HEK293 (cell line): ENCODE results near the gene MLX.

Experiments used
- CTCF ChIA-PET: fragments of 350-600 bp; formaldehyde crosslinking; extraction: SDS; loops from one replicate; lab custom pipeline; 2021; ENCODE audit warnings: antibody characterized with exemption; lab: Yijun Ruan, JAX
- POLR2A ChIA-PET: fragments of 300-600 bp; formaldehyde crosslinking; extraction: SDS; loops from one replicate; lab custom pipeline; 2020; ENCODE audit warnings: antibody characterized with exemption, inconsistent platforms; lab: Yijun Ruan, JAX
- H3K27ac ChIP-seq: fragments of 200-500 bp; sonication (Bioruptor generic); 2 replicates; pipeline ENCODE4 v1.5.1; 2014; ENCODE audit warnings: low read depth, low read length, control low read depth, inconsistent platforms; ENCODE audit errors: extremely low read depth
- H3K36me3 ChIP-seq, 2 experiments: fragments of 200-500 bp in 1 of 2; sonication (Bioruptor generic) in 1 of 2; 1 replicate in 1 of 2; 2 replicates in 1 of 2; pipeline ENCODE4 v1.5.1; 2014 to 2017; ENCODE audit warnings: inconsistent platforms in 2 of 2, low read length in 2 of 2; ENCODE audit not compliant: control insufficient read depth in 2 of 2, insufficient read depth in 1 of 2
- H3K4me1 ChIP-seq: fragments of 200-500 bp; sonication (Bioruptor generic); 2 replicates; pipeline ENCODE4 v1.5.1; 2014; ENCODE audit warnings: mild to moderate bottlenecking, low read length, inconsistent platforms; ENCODE audit not compliant: control insufficient read depth, insufficient read depth
- H3K4me3 ChIP-seq: 2 replicates; pipeline ENCODE4 v1.5.1; 2011; ENCODE audit warnings: low read depth, mild to moderate bottlenecking, control low read depth, low read length, moderate library complexity
- H3K9me3 ChIP-seq: fragments of 200-500 bp; sonication (Bioruptor generic); 2 replicates; pipeline ENCODE4 v1.5.1; 2014; ENCODE audit warnings: low read depth, low read length, inconsistent platforms; ENCODE audit not compliant: control insufficient read depth, insufficient read depth
- GFI1B ChIP-seq: fragments of 450-650 bp; formaldehyde crosslinking; IDR thresholded peaks from 2 replicates; pipeline ENCODE4 v1.5.1; 2016; ENCODE audit warnings: missing biosample characterization, missing genetic modification characterization
- GLI4 ChIP-seq: fragments of 450-650 bp; formaldehyde crosslinking; IDR thresholded peaks from 2 replicates; pipeline ENCODE4 v1.5.1; 2016; ENCODE audit warnings: missing biosample characterization, missing genetic modification characterization
- GLIS1 ChIP-seq: fragments of 450-650 bp; formaldehyde crosslinking; IDR thresholded peaks from 2 replicates; pipeline ENCODE4 v1.5.1; 2016; ENCODE audit warnings: missing biosample characterization, missing genetic modification characterization
- HOXA7 ChIP-seq: sonication (generic); formaldehyde crosslinking; IDR thresholded peaks from 2 replicates; pipeline ENCODE4 v1.8.1; 2022; ENCODE audit warnings: missing genetic modification reagents, borderline replicate concordance
- HOXC10 ChIP-seq: sonication (generic); formaldehyde crosslinking; IDR thresholded peaks from 2 replicates; pipeline ENCODE4 v1.8.1; 2023; ENCODE audit warnings: mild to moderate bottlenecking, missing genetic modification reagents
- IKZF3 ChIP-seq: fragments of 450-650 bp; IDR thresholded peaks from 2 replicates; pipeline ENCODE4 v1.5.0; 2018; ENCODE audit warnings: missing biosample characterization, mild to moderate bottlenecking, missing genetic modification characterization, moderate library complexity
- KLF1 ChIP-seq: fragments of 450-650 bp; formaldehyde crosslinking; IDR thresholded peaks from 2 replicates; pipeline ENCODE4 v1.5.1; 2016; ENCODE audit warnings: missing biosample characterization, missing genetic modification characterization
- KLF8 ChIP-seq: fragments of 450-650 bp; formaldehyde crosslinking; IDR thresholded peaks from 2 replicates; pipeline ENCODE4 v1.5.1; 2016; ENCODE audit warnings: missing biosample characterization, missing genetic modification characterization
- PBX3 ChIP-seq: sonication (generic); formaldehyde crosslinking; IDR thresholded peaks from 2 replicates; pipeline ENCODE4 v1.8.1; 2022; ENCODE audit warnings: mild to moderate bottlenecking, moderate library complexity, missing genetic modification reagents
- SALL2 ChIP-seq: fragments of 450-650 bp; formaldehyde crosslinking; IDR thresholded peaks from 2 replicates; pipeline ENCODE4 v1.5.0; 2017; ENCODE audit warnings: missing biosample characterization, mild to moderate bottlenecking, missing genetic modification characterization, borderline replicate concordance
- WT1 ChIP-seq: fragments of 450-650 bp; formaldehyde crosslinking; IDR thresholded peaks from 2 replicates; pipeline ENCODE4 v1.5.1; 2016; ENCODE audit warnings: missing biosample characterization, missing genetic modification characterization
- YY1 ChIP-seq: fragments of 450-650 bp; formaldehyde crosslinking; IDR thresholded peaks from 2 replicates; pipeline ENCODE4 v1.5.1; 2018; ENCODE audit warnings: missing biosample characterization, missing genetic modification characterization
- ZBTB1 ChIP-seq: fragments of 450-650 bp; formaldehyde crosslinking; IDR thresholded peaks from 2 replicates; pipeline ENCODE4 v1.5.1; 2016; ENCODE audit warnings: missing biosample characterization, missing genetic modification characterization
- ZEB2 ChIP-seq: fragments of 450-650 bp; formaldehyde crosslinking; IDR thresholded peaks from 2 replicates; pipeline ENCODE4 v1.5.1; 2016; ENCODE audit warnings: missing biosample characterization, missing genetic modification characterization
- ZFP3 ChIP-seq: fragments of 450-650 bp; formaldehyde crosslinking; IDR thresholded peaks from 2 replicates; pipeline ENCODE4 v1.5.1; 2016; ENCODE audit warnings: low read depth, missing biosample characterization, missing genetic modification characterization
- ZFP41 ChIP-seq: fragments of 450-650 bp; formaldehyde crosslinking; IDR thresholded peaks from 2 replicates; pipeline ENCODE4 v1.5.1; 2016; ENCODE audit warnings: missing biosample characterization, missing genetic modification characterization, borderline replicate concordance
- ZIC2 ChIP-seq: fragments of 450-650 bp; formaldehyde crosslinking; IDR thresholded peaks from 2 replicates; pipeline ENCODE4 v1.5.1; 2016; ENCODE audit warnings: missing biosample characterization, missing genetic modification characterization
- ZNF169 ChIP-seq: fragments of 450-650 bp; formaldehyde crosslinking; IDR thresholded peaks from 2 replicates; pipeline ENCODE4 v1.5.1; 2016; ENCODE audit warnings: missing biosample characterization, missing genetic modification characterization
- ZNF202 ChIP-seq: fragments of 450-650 bp; formaldehyde crosslinking; IDR thresholded peaks from 2 replicates; pipeline ENCODE4 v1.5.1; 2016; ENCODE audit warnings: missing biosample characterization, missing genetic modification characterization, borderline replicate concordance
- ZNF335 ChIP-seq: fragments of 450-650 bp; formaldehyde crosslinking; conservative IDR thresholded peaks from 2 replicates; pipeline ENCODE4 v1.5.1; 2016; ENCODE audit warnings: missing biosample characterization, missing genetic modification characterization
- ZNF423 ChIP-seq: fragments of 450-650 bp; formaldehyde crosslinking; IDR thresholded peaks from 2 replicates; pipeline ENCODE4 v1.5.1; 2016; ENCODE audit warnings: missing biosample characterization, missing genetic modification characterization
- ZNF521 ChIP-seq: fragments of 450-650 bp; formaldehyde crosslinking; IDR thresholded peaks from 2 replicates; pipeline ENCODE4 v1.5.1; 2017; ENCODE audit warnings: missing biosample characterization, mild to moderate bottlenecking, missing genetic modification characterization
- ZNF549 ChIP-seq: fragments of 450-650 bp; IDR thresholded peaks from 2 replicates; pipeline ENCODE4 v1.5.1; 2018; ENCODE audit warnings: missing biosample characterization, missing genetic modification characterization, mild to moderate bottlenecking, inconsistent platforms, moderate library complexity
- ZNF585B ChIP-seq: fragments of 450-650 bp; formaldehyde crosslinking; IDR thresholded peaks from 2 replicates; pipeline ENCODE4 v1.5.1; 2016; ENCODE audit warnings: missing biosample characterization, missing genetic modification characterization
- ZNF629 ChIP-seq: fragments of 450-650 bp; formaldehyde crosslinking; IDR thresholded peaks from 2 replicates; pipeline ENCODE4 v1.5.1; 2017; ENCODE audit warnings: missing biosample characterization, missing genetic modification characterization
- ZNF660 ChIP-seq: fragments of 450-650 bp; IDR thresholded peaks from 2 replicates; pipeline ENCODE4 v1.5.1; 2018; ENCODE audit warnings: missing biosample characterization, mild to moderate bottlenecking, missing genetic modification characterization
- ZNF747 ChIP-seq: fragments of 450-650 bp; formaldehyde crosslinking; IDR thresholded peaks from 2 replicates; pipeline ENCODE4 v1.5.1; 2016; ENCODE audit warnings: missing biosample characterization, missing genetic modification characterization
- ZNF768 ChIP-seq: fragments of 450-650 bp; formaldehyde crosslinking; IDR thresholded peaks from 2 replicates; pipeline ENCODE4 v1.5.1; 2018; ENCODE audit warnings: missing biosample characterization, mild to moderate bottlenecking, missing genetic modification characterization
- ZNF791 ChIP-seq: fragments of 450-650 bp; formaldehyde crosslinking; IDR thresholded peaks from 2 replicates; pipeline ENCODE4 v1.5.1; 2016; ENCODE audit warnings: missing biosample characterization, missing genetic modification characterization
- TF ChIP-seq, protein P1 (sequence below): fragments of 450-650 bp; formaldehyde crosslinking; IDR thresholded peaks from 2 replicates; pipeline ENCODE4 v1.5.1; 2016; ENCODE audit warnings: missing biosample characterization, missing genetic modification characterization
- TF ChIP-seq, protein P2 (sequence below): fragments of 450-650 bp; formaldehyde crosslinking; IDR thresholded peaks from 2 replicates; pipeline ENCODE4 v1.5.1; 2017; ENCODE audit warnings: missing biosample characterization, missing genetic modification characterization

MLX gene

GRCh38 chr17:42559075-42559474 is 7.8 kb upstream of the MLX start (continued):
- TF ChIP-seq, protein P1, sequence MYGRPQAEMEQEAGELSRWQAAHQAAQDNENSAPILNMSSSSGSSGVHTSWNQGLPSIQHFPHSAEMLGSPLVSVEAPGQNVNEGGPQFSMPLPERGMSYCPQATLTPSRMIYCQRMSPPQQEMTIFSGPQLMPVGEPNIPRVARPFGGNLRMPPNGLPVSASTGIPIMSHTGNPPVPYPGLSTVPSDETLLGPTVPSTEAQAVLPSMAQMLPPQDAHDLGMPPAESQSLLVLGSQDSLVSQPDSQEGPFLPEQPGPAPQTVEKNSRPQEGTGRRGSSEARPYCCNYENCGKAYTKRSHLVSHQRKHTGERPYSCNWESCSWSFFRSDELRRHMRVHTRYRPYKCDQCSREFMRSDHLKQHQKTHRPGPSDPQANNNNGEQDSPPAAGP (tag by site-specific recombination) = peak; percentile 45; the same call in 1 of the 2 replicates
- TF ChIP-seq HOXC10 (CRISPR knock-in tag) (no peak), IKZF3 (tag by site-specific recombination) (no peak)

- ChIA-PET CTCF (interaction anchor here (2.1 kb wide), 1 partner anchor 12 kb away, joined by 6 read pairs; no protein-coding TSS in a partner anchor), POLR2A (interaction anchor here (1.0 kb wide), 1 partner anchor 17 kb away, joined by 3 read pairs; no protein-coding TSS in a partner anchor)
- no peak for TF ChIP-seq ZNF791 (tag by site-specific recombination)
- peak; percentile 54; the same call in 1 of the 2 replicates for TF ChIP-seq GLIS1
- TF ChIP-seq KLF8 = no peak
- TF ChIP-seq ZNF521 (tag by site-specific recombination) = no peak
- TF ChIP-seq ZIC2 (tag by site-specific recombination) = peak; percentile 35; the same call in 1 of the 2 replicates
- H3K4me3 ChIP-seq = no peak overlapping the region
- H3K9me3 ChIP-seq = no peaks in the 10 kb centered on the region
- no peak overlapping the region for H3K27ac ChIP-seq
- peaks cover 0 to 24% of the 10 kb centered on the region in 2 experiments; a peak in 2 of 3 replicates for H3K36me3 ChIP-seq
- peaks cover 7% of the 10 kb centered on the region; the same call in 1 of the 2 replicates for H3K4me1 ChIP-seq
Observed at GRCh38 chr17:42560246-42560645, 6.7 kb upstream of the MLX start.

DNA sequence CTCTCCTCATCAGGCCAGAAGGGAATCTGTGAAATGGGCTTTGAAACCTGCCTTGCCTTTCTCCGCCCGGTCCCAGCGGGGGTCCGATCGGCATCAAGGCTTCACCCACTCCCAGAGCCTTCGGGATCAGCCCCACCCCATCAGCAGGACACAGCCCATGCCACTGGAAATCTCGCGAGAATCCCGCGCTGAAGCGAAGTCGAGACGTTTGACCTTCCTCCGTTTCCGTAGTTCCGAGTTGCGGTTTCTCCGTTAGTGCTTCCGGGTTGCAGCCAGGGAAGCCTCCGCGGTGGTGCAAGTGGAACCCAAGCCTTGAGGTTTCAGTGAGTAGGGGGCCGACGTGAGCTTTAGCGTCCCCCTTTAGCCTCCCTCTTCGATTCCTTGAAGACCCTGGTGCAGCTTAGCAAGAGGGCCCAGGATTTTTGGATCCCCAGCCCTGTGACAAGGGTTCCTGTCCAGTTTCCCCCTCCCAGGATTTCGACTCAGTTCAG is 5.0 kb upstream of the MLX start, which contains the start of gene COASY:
TSS of gene COASY (plus strand) at position 252 of the 491 bp plus-strand sequence. CDS start 475 bp downstream, outside the sequence.
- Histone ChIP-seq H3K36me3 (peaks cover 0 to 38% of the 10 kb centered on the region in 2 experiments; a peak in 2 of 3 replicates), H3K4me1 (peaks cover 10% of the 10 kb centered on the region; the same call in 1 of the 2 replicates), H3K9me3 (no peaks in the 10 kb centered on the region), H3K4me3 (peak within 1 kb of the TSS; percentile 89), H3K27ac (peak within 1 kb of the TSS; percentile 87)
- CTCF ChIA-PET = interaction anchor here (0.6 to 1.7 kb wide), 2 partner anchors 13 to 19 kb away, joined by 3 to 4 read pairs; no protein-coding TSS in a partner anchor
- POLR2A ChIA-PET = no interaction called here
- no peak for TF ChIP-seq ZNF747 (tag by site-specific recombination)
- 0 out of 2 replicates have a peak, but pooled peaks have one; percentile 7 for TF ChIP-seq GLI4
- no peak for TF ChIP-seq ZNF521 (tag by site-specific recombination)
- TF ChIP-seq ZNF768 (tag by site-specific recombination) = no peak
- TF ChIP-seq WT1 = peak; percentile 17; the same call in 1 of the 2 replicates
- peak; percentile 84 for TF ChIP-seq ZNF629 (tag by site-specific recombination)
- TF ChIP-seq, protein P1 (tag by site-specific recombination) = peak; percentile 65
- TF ChIP-seq GFI1B (tag by site-specific recombination) = no peak
- no peak; the same call in 1 of the 2 replicates for TF ChIP-seq YY1 (tag by site-specific recombination)
- peak; percentile 76; the same call in 1 of the 2 replicates for TF ChIP-seq ZNF660 (tag by site-specific recombination)
- TF ChIP-seq ZNF335 (tag by site-specific recombination) = peak; percentile 62
- TF ChIP-seq ZNF585B (tag by site-specific recombination) = no peak
- TF ChIP-seq ZEB2 (tag by site-specific recombination) = peak; percentile 89
- TF ChIP-seq ZNF423 (tag by site-specific recombination) = peak; percentile 76
- TF ChIP-seq HOXA7 (CRISPR knock-in tag) = no peak
- TF ChIP-seq ZBTB1 (tag by site-specific recombination) = no peak
- TF ChIP-seq SALL2 (tag by site-specific recombination) = no peak
- no peak for TF ChIP-seq ZNF169 (tag by site-specific recombination)
- no peak for TF ChIP-seq ZNF202
- TF ChIP-seq ZFP3 = no peak
- TF ChIP-seq PBX3 (CRISPR knock-in tag) = no peak
- peak; percentile 69 for TF ChIP-seq KLF1 (tag by site-specific recombination)
- no peak for TF ChIP-seq ZNF549
- TF ChIP-seq, protein P2, sequence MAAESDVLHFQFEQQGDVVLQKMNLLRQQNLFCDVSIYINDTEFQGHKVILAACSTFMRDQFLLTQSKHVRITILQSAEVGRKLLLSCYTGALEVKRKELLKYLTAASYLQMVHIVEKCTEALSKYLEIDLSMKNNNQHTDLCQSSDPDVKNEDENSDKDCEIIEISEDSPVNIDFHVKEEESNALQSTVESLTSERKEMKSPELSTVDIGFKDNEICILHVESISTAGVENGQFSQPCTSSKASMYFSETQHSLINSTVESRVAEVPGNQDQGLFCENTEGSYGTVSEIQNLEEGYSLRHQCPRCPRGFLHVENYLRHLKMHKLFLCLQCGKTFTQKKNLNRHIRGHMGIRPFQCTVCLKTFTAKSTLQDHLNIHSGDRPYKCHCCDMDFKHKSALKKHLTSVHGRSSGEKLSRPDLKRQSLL (tag by site-specific recombination) = no peak
- no peak for TF ChIP-seq ZFP41 (tag by site-specific recombination)
